ENCODE measurements around the gene HOXA9. TPM values are rescaled to one million over a fixed set of nuclear protein-coding genes. Genes with fewer than 3 reads are reported as not detected.
A peak's percentile ranks its signal among the peaks of the same experiment; 100 is the strongest.

The HOXA9 gene
- total and polyA plus RNA-seq, 2 of the 8 experiments (the other 6 are each of a cell fraction or from before 2014, with no cell fraction given), result not detected

DNA sequence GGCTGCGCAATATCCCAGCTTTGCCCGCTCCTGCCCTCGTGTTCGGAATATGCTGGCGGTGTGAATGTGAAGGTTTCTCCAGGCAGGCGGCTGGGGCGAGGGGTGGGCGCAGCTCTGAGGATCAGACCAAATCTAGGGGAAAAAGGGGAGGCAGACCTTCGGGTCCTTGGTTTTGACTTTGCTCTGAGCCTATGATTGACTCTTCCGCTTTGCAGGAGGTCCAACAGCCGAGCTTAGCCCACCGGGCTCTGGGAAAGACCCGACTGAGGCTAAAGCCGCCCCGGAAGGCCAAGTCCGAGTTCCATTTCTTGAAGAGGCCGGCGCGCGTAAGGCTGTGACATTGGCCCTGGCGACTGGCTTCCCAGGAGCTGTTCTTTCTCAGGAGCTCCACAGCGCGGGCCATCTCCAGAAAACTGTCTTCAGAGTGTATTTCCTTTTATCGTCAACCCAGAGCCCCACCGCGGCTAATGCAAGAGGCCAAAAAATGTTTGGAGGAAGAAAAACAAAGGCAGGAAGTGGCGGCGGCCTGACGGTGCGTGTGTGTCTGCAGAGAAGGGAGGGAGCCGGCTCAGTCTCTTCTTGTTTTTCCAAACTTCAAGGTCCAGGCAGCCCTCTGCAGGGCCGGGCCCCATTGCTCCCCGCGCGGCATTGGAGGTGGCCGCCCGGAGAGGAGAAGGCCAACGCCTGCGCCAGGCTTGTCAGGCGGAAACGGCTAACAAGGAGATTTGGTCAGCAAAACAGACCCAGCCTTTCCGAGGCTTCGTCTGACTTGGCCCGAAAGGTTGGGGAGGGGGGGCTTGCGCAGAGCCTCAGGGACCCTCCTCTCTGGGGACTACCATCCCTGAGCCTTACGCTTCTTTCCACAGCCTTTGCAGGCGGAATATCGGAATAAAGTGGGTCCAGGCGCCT, 23.3 kb upstream of the HOXA9 start (continued):
- TF ChIP-seq CTBP2 (IDR thresholded peaks at IDR 0.05; ENCODE audit: borderline replicate concordance, insufficient read depth, insufficient read length, low read length) (peak; percentile 76), RBBP5 (IDR thresholded peaks at IDR 0.05; ENCODE audit: borderline replicate concordance, low read depth, low read length) (no peak), KDM5A (IDR thresholded peaks at IDR 0.05; ENCODE audit: low read length) (no peak), SRF (IDR thresholded peaks at IDR 0.05; ENCODE audit: low read depth, low read length) (no peak), RFX5 (IDR thresholded peaks at IDR 0.05; ENCODE audit: borderline replicate concordance, low read depth, low read length) (no peak), EZH2 (IDR thresholded peaks at IDR 0.05; ENCODE audit: low read depth, low read length, severe bottlenecking) (peak; percentile 87)
- TF ChIP-seq, protein P1, sequence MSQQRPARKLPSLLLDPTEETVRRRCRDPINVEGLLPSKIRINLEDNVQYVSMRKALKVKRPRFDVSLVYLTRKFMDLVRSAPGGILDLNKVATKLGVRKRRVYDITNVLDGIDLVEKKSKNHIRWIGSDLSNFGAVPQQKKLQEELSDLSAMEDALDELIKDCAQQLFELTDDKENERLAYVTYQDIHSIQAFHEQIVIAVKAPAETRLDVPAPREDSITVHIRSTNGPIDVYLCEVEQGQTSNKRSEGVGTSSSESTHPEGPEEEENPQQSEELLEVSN (IDR thresholded peaks at IDR 0.05), result peak; percentile 51; the same call in 1 of the 2 replicates
- TF ChIP-seq, protein P2, sequence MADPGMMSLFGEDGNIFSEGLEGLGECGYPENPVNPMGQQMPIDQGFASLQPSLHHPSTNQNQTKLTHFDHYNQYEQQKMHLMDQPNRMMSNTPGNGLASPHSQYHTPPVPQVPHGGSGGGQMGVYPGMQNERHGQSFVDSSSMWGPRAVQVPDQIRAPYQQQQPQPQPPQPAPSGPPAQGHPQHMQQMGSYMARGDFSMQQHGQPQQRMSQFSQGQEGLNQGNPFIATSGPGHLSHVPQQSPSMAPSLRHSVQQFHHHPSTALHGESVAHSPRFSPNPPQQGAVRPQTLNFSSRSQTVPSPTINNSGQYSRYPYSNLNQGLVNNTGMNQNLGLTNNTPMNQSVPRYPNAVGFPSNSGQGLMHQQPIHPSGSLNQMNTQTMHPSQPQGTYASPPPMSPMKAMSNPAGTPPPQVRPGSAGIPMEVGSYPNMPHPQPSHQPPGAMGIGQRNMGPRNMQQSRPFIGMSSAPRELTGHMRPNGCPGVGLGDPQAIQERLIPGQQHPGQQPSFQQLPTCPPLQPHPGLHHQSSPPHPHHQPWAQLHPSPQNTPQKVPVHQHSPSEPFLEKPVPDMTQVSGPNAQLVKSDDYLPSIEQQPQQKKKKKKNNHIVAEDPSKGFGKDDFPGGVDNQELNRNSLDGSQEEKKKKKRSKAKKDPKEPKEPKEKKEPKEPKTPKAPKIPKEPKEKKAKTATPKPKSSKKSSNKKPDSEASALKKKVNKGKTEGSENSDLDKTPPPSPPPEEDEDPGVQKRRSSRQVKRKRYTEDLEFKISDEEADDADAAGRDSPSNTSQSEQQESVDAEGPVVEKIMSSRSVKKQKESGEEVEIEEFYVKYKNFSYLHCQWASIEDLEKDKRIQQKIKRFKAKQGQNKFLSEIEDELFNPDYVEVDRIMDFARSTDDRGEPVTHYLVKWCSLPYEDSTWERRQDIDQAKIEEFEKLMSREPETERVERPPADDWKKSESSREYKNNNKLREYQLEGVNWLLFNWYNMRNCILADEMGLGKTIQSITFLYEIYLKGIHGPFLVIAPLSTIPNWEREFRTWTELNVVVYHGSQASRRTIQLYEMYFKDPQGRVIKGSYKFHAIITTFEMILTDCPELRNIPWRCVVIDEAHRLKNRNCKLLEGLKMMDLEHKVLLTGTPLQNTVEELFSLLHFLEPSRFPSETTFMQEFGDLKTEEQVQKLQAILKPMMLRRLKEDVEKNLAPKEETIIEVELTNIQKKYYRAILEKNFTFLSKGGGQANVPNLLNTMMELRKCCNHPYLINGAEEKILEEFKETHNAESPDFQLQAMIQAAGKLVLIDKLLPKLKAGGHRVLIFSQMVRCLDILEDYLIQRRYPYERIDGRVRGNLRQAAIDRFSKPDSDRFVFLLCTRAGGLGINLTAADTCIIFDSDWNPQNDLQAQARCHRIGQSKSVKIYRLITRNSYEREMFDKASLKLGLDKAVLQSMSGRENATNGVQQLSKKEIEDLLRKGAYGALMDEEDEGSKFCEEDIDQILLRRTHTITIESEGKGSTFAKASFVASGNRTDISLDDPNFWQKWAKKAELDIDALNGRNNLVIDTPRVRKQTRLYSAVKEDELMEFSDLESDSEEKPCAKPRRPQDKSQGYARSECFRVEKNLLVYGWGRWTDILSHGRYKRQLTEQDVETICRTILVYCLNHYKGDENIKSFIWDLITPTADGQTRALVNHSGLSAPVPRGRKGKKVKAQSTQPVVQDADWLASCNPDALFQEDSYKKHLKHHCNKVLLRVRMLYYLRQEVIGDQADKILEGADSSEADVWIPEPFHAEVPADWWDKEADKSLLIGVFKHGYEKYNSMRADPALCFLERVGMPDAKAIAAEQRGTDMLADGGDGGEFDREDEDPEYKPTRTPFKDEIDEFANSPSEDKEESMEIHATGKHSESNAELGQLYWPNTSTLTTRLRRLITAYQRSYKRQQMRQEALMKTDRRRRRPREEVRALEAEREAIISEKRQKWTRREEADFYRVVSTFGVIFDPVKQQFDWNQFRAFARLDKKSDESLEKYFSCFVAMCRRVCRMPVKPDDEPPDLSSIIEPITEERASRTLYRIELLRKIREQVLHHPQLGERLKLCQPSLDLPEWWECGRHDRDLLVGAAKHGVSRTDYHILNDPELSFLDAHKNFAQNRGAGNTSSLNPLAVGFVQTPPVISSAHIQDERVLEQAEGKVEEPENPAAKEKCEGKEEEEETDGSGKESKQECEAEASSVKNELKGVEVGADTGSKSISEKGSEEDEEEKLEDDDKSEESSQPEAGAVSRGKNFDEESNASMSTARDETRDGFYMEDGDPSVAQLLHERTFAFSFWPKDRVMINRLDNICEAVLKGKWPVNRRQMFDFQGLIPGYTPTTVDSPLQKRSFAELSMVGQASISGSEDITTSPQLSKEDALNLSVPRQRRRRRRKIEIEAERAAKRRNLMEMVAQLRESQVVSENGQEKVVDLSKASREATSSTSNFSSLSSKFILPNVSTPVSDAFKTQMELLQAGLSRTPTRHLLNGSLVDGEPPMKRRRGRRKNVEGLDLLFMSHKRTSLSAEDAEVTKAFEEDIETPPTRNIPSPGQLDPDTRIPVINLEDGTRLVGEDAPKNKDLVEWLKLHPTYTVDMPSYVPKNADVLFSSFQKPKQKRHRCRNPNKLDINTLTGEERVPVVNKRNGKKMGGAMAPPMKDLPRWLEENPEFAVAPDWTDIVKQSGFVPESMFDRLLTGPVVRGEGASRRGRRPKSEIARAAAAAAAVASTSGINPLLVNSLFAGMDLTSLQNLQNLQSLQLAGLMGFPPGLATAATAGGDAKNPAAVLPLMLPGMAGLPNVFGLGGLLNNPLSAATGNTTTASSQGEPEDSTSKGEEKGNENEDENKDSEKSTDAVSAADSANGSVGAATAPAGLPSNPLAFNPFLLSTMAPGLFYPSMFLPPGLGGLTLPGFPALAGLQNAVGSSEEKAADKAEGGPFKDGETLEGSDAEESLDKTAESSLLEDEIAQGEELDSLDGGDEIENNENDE (IDR thresholded peaks at IDR 0.05; ENCODE audit: insufficient replicate concordance, low read length), result no peak

Data from H1 (cell line).